HG03521 (cell line): ENCODE data around the gene S100A14.
A peak's percentile ranks its signal among the peaks of the same experiment; 100 is the strongest.
"Not testable (repeated sequence)": the region's sequence is repeated elsewhere in the genome, so short reads cannot be mapped to it uniquely, and the experiment has no call there.

Experiments used
- ATAC-seq: cut with Tn5 transposase; IDR thresholded peaks from one replicate; pipeline ENCODE4 v1.9.1; 2021; ENCODE audit warnings: mild to moderate bottlenecking, moderate library complexity; ENCODE audit not compliant: unreplicated experiment

S100A14 gene

GRCh38 chr1:153616144-153616916 is at the start of gene S100A14:
TSS of gene S100A14 (minus strand) at chr1:153616325. CDS start at chr1:153615858, 467 bp downstream.
- ATAC-seq, result no peak

- ATAC-seq, result no peak
Observed at GRCh38 chr1:153663211-153663610, 47.1 kb upstream of the S100A14 start.

DNA sequence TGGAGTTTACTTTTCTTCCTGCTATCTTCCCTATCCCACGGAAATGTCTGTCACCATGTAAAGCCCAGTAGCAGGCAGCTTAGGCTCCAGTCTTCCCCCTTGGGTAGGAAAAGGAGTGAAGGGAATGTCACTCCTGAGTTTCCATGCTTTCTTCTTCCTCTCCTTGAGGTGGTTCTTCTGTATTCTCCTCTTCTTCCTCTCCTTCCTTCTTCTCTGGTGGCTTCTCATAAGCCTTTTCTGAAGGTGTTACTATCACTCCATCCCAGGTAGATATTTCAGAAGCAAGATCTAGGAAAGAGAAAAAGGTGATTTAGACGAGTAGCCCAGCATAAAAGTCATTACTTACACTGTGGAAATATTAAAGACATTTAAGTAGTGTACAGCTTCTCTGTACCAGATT is 46.1 kb upstream of the S100A14 start:
- ATAC-seq, result no peak

DNA sequence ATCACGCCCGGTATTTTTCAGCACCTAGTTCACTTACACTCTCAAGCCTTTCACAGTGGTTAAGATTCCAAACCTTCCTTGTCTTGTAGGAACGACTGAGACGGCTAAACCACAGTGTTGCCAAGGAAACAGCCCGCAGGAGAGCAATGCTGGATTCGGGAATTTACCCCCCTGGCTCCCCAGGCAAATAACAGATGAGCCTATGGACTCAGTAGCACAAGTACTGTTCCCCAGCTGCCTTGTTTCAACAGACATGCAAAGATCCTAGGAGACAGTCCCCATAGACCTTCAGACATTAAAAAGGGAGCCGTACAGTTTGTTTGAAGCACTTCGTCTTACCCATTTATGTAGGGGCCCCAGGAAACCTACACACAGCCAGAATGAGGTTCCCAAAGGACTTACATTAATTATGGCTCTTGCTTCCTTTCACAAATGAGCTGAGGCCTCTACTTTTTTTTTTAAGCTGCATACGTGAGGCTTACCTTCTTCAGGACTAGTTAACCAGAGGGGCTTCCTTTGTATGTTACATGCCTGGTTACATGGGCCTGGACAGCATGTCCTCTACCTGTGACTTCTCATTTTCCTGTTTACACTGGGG is 45.1 kb upstream of the S100A14 start:
- ATAC-seq, result no peak

DNA sequence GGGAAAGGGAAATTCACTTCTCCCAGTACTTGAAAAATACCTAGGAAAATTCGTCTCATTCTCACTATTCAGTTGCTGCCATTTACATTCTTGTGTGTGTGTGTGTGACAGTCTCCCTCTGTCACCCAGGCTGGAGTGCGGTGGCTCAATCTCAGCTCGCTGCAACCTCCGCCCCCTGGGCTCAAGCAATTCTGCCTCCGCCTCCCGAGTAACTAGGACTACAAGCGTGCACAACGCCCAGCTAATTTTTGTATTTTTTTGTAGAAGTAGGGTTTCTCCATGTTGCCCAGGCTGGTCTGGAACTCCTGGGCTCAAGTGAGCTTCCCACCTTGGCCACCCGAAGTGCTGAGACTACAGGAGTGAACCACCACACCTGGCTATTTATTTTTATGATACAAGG is 43.5 kb upstream of the S100A14 start:
- ATAC-seq, result no peak

DNA sequence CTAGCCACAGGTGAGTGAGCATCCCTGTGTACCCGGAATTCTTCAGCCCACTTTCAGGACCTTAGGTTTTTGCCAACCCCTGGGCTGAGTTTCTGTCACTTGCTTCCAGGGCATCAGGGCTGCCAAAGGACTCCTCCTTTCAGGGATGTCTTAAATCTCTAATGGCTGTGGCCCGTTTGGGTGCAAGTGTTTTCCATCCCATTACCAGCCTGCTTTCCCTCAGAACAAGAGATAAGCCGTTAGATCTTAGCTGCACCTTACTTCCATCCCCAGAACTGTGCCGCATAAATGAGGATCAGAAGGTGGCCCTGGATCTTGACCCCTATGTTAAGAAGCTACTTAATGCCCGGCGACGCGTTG is 43.0 kb upstream of the S100A14 start:
- no peak for ATAC-seq

DNA sequence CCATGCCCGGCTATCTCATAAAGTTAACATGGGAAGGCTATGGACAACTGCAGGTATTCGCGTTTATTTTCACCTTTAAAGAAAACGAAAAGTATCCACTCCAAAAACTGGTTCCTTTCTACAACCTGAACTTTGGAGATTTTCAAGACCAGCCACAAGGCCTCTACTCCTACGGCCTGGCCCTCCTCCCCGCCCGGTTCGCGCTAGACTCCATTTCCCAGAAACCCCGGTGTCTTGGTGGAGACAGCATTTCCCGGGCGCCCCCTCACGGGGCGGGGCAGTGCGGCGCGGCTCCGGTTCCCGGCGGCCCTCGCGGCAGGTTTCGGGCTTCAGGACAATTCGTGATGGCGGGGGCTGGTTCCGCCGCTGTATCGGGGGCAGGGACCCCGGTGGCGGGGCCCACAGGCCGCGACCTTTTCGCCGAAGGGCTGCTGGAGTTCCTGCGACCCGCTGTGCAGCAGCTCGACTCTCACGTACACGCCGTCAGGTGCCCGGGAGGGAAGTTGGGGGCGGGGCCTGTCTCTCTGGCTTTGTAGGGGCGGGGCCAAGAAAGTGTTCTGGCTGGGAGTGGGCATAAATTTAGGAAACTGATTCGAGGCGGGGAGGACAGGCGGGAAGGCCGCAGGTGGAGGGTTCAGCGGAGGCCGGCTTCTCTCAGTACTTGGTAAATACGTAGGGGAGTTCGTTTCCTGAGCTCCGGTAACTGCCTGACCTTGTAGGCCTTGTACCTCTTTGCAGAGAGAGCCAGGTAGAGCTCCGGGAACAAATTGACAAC is 42.5 kb upstream of the S100A14 start, which contains the start of gene SNAPIN:
Gene SNAPIN, plus strand, starts transcription at position 304 of the 775 bp plus-strand sequence. Its CDS starts 41 bp downstream, at position 345.
- ATAC-seq, result peak; percentile 92

DNA sequence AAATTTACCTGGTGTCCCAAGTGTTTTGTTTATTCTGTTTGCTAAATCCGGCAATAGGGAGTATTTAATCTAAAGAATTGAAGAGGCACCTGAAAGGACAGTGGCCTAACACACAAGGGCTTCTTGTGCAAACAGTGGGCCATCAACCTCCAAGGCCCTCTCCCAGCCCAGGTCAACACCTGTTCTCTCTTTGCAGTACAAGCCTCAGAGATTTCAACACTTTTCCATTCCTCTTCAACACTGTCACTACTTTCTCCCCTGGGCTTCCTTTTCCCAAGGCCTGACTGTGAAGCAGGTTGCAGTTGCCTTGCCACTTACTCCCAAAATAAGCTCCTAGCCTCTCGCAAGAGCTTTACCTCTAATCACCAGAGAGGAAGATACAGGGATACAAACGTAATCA is 39.2 kb upstream of the S100A14 start:
- ATAC-seq, result no peak

GRCh38 chr1:153652805-153653500 is 36.8 kb upstream of the S100A14 start:
- no peak for ATAC-seq

DNA sequence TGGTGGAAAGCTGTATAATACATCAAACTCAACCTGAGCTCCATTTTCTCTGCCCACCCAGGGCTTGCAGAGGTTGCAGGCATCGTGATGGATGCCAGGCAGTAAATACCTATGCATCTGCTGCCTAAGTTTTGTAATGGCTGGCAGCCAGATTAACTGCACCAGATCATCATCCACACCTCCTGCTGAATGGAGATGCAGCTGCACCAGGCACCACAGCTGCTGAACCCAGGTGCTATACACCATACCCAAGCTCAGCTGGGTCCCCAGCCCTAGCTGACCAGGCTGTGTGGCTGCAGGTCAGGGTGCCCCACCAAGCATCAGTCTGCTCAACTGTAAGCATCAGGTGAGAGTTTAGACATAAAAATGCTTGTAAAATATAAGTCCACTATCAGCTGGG is 35.6 kb upstream of the S100A14 start:
- no peak for ATAC-seq

- no peak for ATAC-seq
Observed at GRCh38 chr1:153649863-153650235, 33.7 kb upstream of the S100A14 start.

DNA sequence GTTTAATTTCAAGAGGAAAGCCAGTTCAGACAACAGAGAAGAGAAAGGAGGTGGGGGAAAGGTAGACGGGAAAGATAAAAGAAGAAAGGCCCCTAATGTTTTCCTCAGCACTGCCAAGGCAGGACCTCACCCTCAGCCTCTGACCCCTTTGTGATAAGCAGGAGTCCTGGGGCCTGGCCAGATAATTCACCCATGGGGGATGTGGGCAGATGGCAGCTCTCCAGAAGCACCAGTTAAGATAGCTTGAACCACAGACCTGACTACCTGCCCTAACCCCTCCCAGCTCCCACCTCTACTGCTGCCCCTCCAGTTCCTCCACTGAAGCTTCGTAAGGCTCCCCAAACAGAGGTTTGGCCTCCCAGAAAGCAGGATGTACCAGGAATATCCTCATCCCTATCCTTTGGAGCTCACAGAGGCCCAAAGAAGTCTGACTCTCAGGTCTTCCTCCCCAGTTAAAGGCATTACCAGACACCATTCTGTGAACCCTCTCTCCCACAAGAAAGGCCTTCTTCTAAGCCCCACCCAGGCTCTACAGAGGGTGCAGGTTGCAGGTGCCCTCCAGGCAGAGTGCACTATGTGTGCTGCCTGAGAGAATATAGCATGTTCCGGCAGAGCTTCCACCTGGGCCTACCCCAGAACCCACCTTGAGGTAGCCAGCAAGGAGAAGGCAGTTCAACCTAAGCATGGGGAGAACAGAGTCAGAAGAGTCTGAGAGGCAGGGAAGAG is 33.2 kb upstream of the S100A14 start:
- ATAC-seq, result no peak

- no peak for ATAC-seq
Observed at GRCh38 chr1:153648000-153648643, 32.0 kb upstream of the S100A14 start.

DNA sequence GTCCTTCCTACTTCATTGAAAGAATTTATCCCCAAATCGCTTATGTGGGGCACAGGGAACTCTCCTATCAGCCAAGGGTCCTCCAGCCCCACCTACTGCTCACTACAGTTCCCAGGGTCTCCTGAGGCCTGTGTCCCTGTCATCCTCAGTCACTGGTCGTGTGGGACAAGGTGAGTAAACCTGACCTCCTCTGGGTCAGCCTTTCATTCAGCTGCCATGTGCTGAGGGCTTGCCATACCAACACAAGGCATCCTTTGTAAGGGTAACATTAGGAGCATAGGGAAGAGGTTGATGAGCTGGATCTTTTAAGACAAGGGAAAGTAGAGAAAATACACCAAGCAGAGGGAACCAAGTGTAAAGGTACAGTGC is 31.2 kb upstream of the S100A14 start:
- no peak for ATAC-seq

GRCh38 chr1:153646672-153647345 is 30.7 kb upstream of the S100A14 start:
- no peak for ATAC-seq

DNA sequence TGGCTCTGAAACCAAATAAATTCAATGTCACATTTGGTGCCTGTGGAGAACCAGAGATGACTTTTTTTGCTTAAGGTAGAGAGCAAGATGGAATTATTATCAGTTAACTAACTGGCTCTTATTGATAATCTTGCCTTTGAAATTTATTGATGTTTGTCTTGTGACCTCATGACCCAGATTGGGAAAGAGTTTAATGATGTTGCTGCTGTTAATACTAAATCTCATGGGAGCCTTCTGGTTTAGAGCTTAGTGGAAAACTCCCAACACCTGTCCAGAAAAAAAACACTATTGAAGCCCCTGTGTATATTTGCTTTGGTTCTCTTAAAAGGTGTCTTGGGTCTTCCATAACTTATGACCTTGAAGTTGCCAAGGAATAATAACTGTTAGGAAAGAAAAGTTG is 27.7 kb upstream of the S100A14 start:
- no peak for ATAC-seq

- ATAC-seq, result no peak
Observed at GRCh38 chr1:153643100-153643499, 27.0 kb upstream of the S100A14 start.

DNA sequence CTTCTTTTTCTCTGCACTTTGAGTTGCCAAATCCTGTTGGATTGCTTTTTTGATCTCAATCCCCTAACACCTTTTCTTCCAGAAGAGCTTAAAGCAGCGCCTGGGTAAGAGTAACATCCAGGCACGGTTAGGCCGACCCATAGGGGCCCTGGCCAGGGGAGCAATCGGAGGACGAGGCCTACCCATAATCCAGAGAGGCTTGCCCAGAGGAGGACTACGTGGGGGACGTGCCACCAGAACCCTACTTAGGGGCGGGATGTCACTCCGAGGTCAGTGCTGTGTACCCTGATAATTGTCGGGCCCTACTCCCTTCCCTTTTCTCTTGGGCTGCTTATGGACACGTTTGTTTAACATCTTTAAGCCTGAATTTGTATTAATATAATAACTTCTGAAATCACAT is 26.0 kb upstream of the S100A14 start:
- ATAC-seq, result no peak

GRCh38 chr1:153640861-153641260 is 24.7 kb upstream of the S100A14 start:
- ATAC-seq, result no peak

DNA sequence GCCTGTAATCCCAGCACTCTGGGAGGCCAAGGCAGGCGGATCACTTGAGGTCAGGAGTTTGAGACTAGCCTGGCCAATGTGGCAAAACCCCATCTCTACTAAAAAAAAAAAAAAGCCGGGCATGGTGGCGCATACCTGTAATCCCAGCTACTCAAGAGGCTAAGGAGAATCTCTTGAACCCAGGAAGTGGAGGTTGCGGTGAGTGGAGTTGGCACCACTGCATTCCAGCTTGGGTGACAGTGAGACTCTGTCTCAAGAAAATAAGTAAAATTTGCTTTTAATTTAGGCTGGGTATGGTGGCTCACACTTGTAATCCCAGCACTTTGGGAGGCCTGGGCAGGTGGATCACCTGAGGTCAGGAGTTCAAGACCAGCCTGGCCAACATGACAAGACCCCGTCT is 24.1 kb upstream of the S100A14 start:
- not testable (repeated sequence) for ATAC-seq
